ENCODE data around the gene PLA2G12B. TPM values are rescaled to one million over a fixed set of nuclear protein-coding genes. Genes with fewer than 3 reads are reported as not detected.

The PLA2G12B gene
- total RNA-seq, 2 experiments from 2014 or later, result not detected

- H3K36me3 ChIP-seq (ENCODE audit: insufficient read depth, low read length), result no peaks in the 10 kb centered on the region
- no peak for ATAC-seq (ENCODE audit: poor library complexity)
- Mint-ChIP-seq H3K4me1 (ENCODE audit: low read depth) (peaks cover 14% of the 10 kb centered on the region), H3K27me3 (peaks cover 10% of the 10 kb centered on the region), H3K9me3 (no peaks in the 10 kb centered on the region), H3K4me3 (no peak overlapping the region), H3K27ac (no peak overlapping the region), H3K36me3 (ENCODE audit: low read depth) (peaks cover 22% of the 10 kb centered on the region)
- H3K9me3 ChIP-seq (ENCODE audit: control insufficient read depth in 1 of 2, insufficient read depth in 1 of 2, low read length in 2 of 2), result no peaks in the 10 kb centered on the region
- H3K27me3 ChIP-seq (ENCODE audit: control insufficient read depth in 1 of 2, insufficient read depth in 2 of 2, low read length in 2 of 2), result no peaks in the 10 kb centered on the region
- H3K27ac ChIP-seq (ENCODE audit: low read depth in 1 of 2, low read length in 2 of 2), result no peak overlapping the region
- DNase-seq, result no peak
- TF ChIP-seq, protein P1, sequence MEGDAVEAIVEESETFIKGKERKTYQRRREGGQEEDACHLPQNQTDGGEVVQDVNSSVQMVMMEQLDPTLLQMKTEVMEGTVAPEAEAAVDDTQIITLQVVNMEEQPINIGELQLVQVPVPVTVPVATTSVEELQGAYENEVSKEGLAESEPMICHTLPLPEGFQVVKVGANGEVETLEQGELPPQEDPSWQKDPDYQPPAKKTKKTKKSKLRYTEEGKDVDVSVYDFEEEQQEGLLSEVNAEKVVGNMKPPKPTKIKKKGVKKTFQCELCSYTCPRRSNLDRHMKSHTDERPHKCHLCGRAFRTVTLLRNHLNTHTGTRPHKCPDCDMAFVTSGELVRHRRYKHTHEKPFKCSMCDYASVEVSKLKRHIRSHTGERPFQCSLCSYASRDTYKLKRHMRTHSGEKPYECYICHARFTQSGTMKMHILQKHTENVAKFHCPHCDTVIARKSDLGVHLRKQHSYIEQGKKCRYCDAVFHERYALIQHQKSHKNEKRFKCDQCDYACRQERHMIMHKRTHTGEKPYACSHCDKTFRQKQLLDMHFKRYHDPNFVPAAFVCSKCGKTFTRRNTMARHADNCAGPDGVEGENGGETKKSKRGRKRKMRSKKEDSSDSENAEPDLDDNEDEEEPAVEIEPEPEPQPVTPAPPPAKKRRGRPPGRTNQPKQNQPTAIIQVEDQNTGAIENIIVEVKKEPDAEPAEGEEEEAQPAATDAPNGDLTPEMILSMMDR (IDR thresholded peaks at IDR 0.05), result no peak
- intact Hi-C loops (cut with DNase I, micrococcal nuclease), result no loop called here
- peaks cover 3% of the 10 kb centered on the region for H3K4me1 ChIP-seq (ENCODE audit: insufficient read depth, low read length)
- H3K4me3 ChIP-seq (ENCODE audit: low read length), result no peak overlapping the region
- POLR2A ChIA-PET, result no interaction called here
- CTCF ChIA-PET, result no interaction called here
These were observed 64.5 kb downstream of the PLA2G12B start for GRCh38 chr10:72890086-72890485.

DNA sequence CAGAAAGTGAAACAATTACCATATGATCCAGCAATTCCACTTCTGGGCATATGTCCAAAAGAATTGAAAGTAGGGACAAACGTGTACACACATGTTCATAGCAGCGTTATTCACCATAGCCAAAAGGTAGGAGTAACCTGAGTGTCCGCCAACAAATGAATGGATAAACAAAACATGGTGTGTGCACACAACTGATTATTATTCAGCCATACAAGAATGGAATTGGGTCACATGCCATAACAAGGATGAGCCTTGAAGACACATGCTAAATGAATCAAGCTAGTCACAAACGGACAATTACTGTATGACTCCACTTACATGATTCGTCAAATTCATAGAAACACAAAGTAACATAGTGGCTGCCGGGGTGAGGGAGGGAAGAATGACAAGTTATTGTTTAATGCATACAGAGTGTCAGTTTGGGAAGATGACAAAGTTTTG lies 65.2 kb downstream of the PLA2G12B start:
- H3K9me3 ChIP-seq (ENCODE audit: control insufficient read depth in 1 of 2, insufficient read depth in 1 of 2, low read length in 2 of 2), result no peaks in the 10 kb centered on the region
- intact Hi-C loops (cut with DNase I, micrococcal nuclease), result no loop called here
- Mint-ChIP-seq H3K4me3 (no peak overlapping the region), H3K36me3 (ENCODE audit: low read depth) (peaks cover 26% of the 10 kb centered on the region), H3K4me1 (ENCODE audit: low read depth) (peaks cover 14% of the 10 kb centered on the region), H3K27me3 (peaks cover 8% of the 10 kb centered on the region), H3K9me3 (no peaks in the 10 kb centered on the region), H3K27ac (no peak overlapping the region)
- ChIA-PET POLR2A (no interaction called here), CTCF (no interaction called here)
- no peak overlapping the region for H3K27ac ChIP-seq (ENCODE audit: low read depth in 1 of 2, low read length in 2 of 2)
- no peak overlapping the region for H3K4me3 ChIP-seq (ENCODE audit: low read length)
- peaks cover 3% of the 10 kb centered on the region for H3K4me1 ChIP-seq (ENCODE audit: insufficient read depth, low read length)
- no peaks in the 10 kb centered on the region for H3K27me3 ChIP-seq (ENCODE audit: control insufficient read depth in 1 of 2, insufficient read depth in 2 of 2, low read length in 2 of 2)
- ATAC-seq (ENCODE audit: poor library complexity), result no peak
- H3K36me3 ChIP-seq (ENCODE audit: insufficient read depth, low read length), result peaks cover 2% of the 10 kb centered on the region
- no peak for DNase-seq
- TF ChIP-seq, protein P1 (IDR thresholded peaks at IDR 0.05), result no peak

DNA sequence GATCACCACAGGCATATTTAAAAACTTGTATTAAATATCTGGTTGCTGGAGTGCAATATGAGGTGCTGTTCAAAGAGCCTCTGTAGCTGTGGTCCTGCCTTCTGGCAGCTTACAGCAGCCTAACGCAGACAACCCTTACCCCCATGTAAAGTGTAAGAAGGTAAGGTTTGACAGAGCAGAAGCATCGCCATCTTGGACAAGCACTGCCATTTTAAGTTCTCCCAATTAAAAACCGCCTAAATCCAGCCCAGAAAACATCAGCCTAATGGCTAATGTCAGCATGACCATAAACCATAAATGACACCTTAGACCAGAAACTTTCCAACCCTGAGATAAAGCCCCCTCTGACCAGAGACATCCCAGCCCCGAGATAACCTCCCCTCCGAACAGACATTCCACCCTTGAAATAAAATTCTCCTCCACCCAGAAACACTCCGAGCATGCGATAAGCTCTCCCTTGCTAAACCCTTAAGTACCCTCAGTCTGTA lies 66.4 kb downstream of the PLA2G12B start:
- intact Hi-C loops (cut with DNase I, micrococcal nuclease), result no loop called here
- H3K9me3 ChIP-seq (ENCODE audit: control insufficient read depth in 1 of 2, insufficient read depth in 1 of 2, low read length in 2 of 2), result no peaks in the 10 kb centered on the region
- no peaks in the 10 kb centered on the region for H3K9me3 Mint-ChIP-seq
- ChIA-PET CTCF (no interaction called here), POLR2A (no interaction called here)
- DNase-seq (no peak), ATAC-seq (ENCODE audit: poor library complexity) (no peak)
- no peak overlapping the region for H3K4me3 ChIP-seq (ENCODE audit: low read length)
- peaks cover 3% of the 10 kb centered on the region for H3K4me1 ChIP-seq (ENCODE audit: insufficient read depth, low read length)
- no peaks in the 10 kb centered on the region for H3K27me3 ChIP-seq (ENCODE audit: control insufficient read depth in 1 of 2, insufficient read depth in 2 of 2, low read length in 2 of 2)
- H3K4me1 Mint-ChIP-seq (ENCODE audit: low read depth), result peaks cover 14% of the 10 kb centered on the region
- peaks cover 2% of the 10 kb centered on the region for H3K36me3 ChIP-seq (ENCODE audit: insufficient read depth, low read length)
- TF ChIP-seq, protein P1 (IDR thresholded peaks at IDR 0.05), result no peak
- H3K27me3 Mint-ChIP-seq, result no peaks in the 10 kb centered on the region
- H3K4me3 Mint-ChIP-seq, result no peak overlapping the region
- peaks cover 26% of the 10 kb centered on the region for H3K36me3 Mint-ChIP-seq (ENCODE audit: low read depth)
- no peak overlapping the region for H3K27ac Mint-ChIP-seq
- no peak overlapping the region for H3K27ac ChIP-seq (ENCODE audit: low read depth in 1 of 2, low read length in 2 of 2)

Measured in CD4-positive, alpha-beta T cell (primary cell).